Tibial nerve (tissue), 4 donors: Measurements from ENCODE around the gene DUSP12.

Experiments used
- CTCF ChIP-seq, 5 experiments: fragments of 200-600 bp in 3 of 5; fragments of 450-650 bp in 2 of 5; sonication (generic) in 3 of 5; IDR thresholded peaks; one replicate each; pipeline ENCODE4 v1.5.1; 2016 to 2019; ENCODE audit warnings: antibody characterized with exemption in 5 of 5, mild to moderate bottlenecking in 3 of 5, moderate library complexity in 2 of 5
- EP300 ChIP-seq, 2 donors: sonication (generic); formaldehyde crosslinking; IDR thresholded peaks; one replicate each; pipeline ENCODE4 v1.6.1; 2017; ENCODE audit warnings: antibody characterized with exemption in 2 of 2, mild to moderate bottlenecking in 1 of 2

- TF ChIP-seq CTCF (IDR thresholded peaks at IDR 0.05) (no peak), EP300 (IDR thresholded peaks at IDR 0.05) (no peak)
These were observed 40.2 kb upstream of the DUSP12 start for GRCh38 chr1:161709373-161709772.
